Testis (tissue), 3 donors: ENCODE data around the gene AIMP1. TPM values are rescaled to one million over a fixed set of nuclear protein-coding genes. Genes with fewer than 3 reads are reported as not detected.

ENCODE experiments used
- DNase-seq: peaks from one replicate; pipeline ENCODE4 v3.0.0-alpha.2; 2019
- H3K27ac ChIP-seq, 2 donors: fragments of 200-600 bp; sonication (generic); one replicate each; pipeline ENCODE4 v1.5.1; 2019
- H3K27me3 ChIP-seq: fragments of 200-600 bp; sonication (generic); one replicate; pipeline ENCODE4 v1.5.1; 2019
- H3K36me3 ChIP-seq: fragments of 200-600 bp; sonication (generic); one replicate; pipeline ENCODE4 v1.5.1; 2017; ENCODE audit warnings: low read depth; ENCODE audit errors: missing control alignments
- H3K4me1 ChIP-seq: fragments of 200-600 bp; sonication (generic); one replicate; pipeline ENCODE4 v1.5.1; 2019
- H3K4me3 ChIP-seq, 2 donors: fragments of 200-600 bp; sonication (generic); one replicate each; pipeline ENCODE4 v1.5.1; 2017 to 2019
- H3K9me3 ChIP-seq: fragments of 200-600 bp; sonication (generic); one replicate; pipeline ENCODE4 v1.5.1; 2017
- CTCF ChIP-seq, 3 experiments: fragments of 450-650 bp in 2 of 3; fragments of 200-600 bp in 1 of 3; sonication (generic) in 1 of 3; IDR thresholded peaks; one replicate each; pipeline ENCODE4 v1.5.1; 2016 to 2019; ENCODE audit warnings: antibody characterized with exemption in 3 of 3, mild to moderate bottlenecking in 2 of 3, moderate library complexity in 1 of 3
- POLR2A ChIP-seq: fragments of 450-650 bp; IDR thresholded peaks from one replicate; pipeline ENCODE4 v1.6.1; 2017; ENCODE audit warnings: antibody characterized with exemption, mild to moderate bottlenecking, moderate library complexity
- WGBS, 2 donors: methylation state at CpG; one replicate each; pipeline ENCODE4 v1.1.5; 2018; 5-methylcytosine and 5-hydroxymethylcytosine counted together
- intact Hi-C: fragments of 100-400 bp; cut with DNase I; formaldehyde crosslinking; loops from one replicate; pipeline ENCODE4 v1.15.1; 2023; ENCODE audit warnings: low total_unique reads
- polyA plus RNA-seq: library from polyadenylated mRNA; stranded (reverse); fragments of 350-450 nt; fragmentation: Illumina TruSeq; extraction: RNeasy Lipid Tissue Mini Kit (QIAGEN cat#74804); gene quantifications from one replicate; pipeline ENCODE4 v1.2.3, GENCODE V29; 2014; ENCODE audit warnings: low read depth, low replicate concordance; ENCODE audit not compliant: insufficient read depth
- total RNA-seq, 2 donors: library from RNA; depleted of rRNA; stranded (reverse); fragments of >200 nt; gene quantifications; one replicate each; pipeline ENCODE4 v1.2.3, GENCODE V29; 2016

The AIMP1 gene
- total and polyA plus RNA-seq, 3 donors from 2014 or later: 17.7 to 26.3 (median 20.0) TPM

- no peak for DNase-seq
- Histone ChIP-seq H3K36me3 (no peaks in the 10 kb centered on the region), H3K27ac (no peak overlapping the region), H3K4me3 (no peak overlapping the region), H3K4me1 (no peaks in the 10 kb centered on the region), H3K9me3 (no peaks in the 10 kb centered on the region), H3K27me3 (no peaks in the 10 kb centered on the region)
- intact Hi-C loops: no loop called here
- 88 to 90% methylated on average over 2 of the region's 2 CpGs for WGBS, 2 donors
- no peak for TF ChIP-seq POLR2A
- no peak for TF ChIP-seq CTCF (IDR thresholded peaks at IDR 0.05)
These were observed 42.5 kb upstream of the AIMP1 start for GRCh38 chr4:106273831-106274230.

- Histone ChIP-seq H3K36me3 (no peaks in the 10 kb centered on the region), H3K4me3 (no peak overlapping the region), H3K9me3 (no peaks in the 10 kb centered on the region), H3K27ac (no peak overlapping the region), H3K27me3 (no peaks in the 10 kb centered on the region), H3K4me1 (no peaks in the 10 kb centered on the region)
- 72 to 79% methylated on average over 1 of the region's 1 CpG for WGBS, 2 donors
- intact Hi-C loops: no loop called here
- no peak for DNase-seq
- TF ChIP-seq POLR2A: no peak
- TF ChIP-seq CTCF (IDR thresholded peaks at IDR 0.05): no peak
These were observed 39.1 kb upstream of the AIMP1 start for GRCh38 chr4:106277140-106277675.

- Histone ChIP-seq H3K4me3 (no peak overlapping the region), H3K4me1 (no peaks in the 10 kb centered on the region), H3K36me3 (no peaks in the 10 kb centered on the region), H3K27me3 (no peaks in the 10 kb centered on the region), H3K9me3 (no peaks in the 10 kb centered on the region), H3K27ac (no peak overlapping the region)
- DNase-seq: no peak
- 76 to 80% methylated on average over 3 of the region's 3 CpGs for WGBS, 2 donors
- intact Hi-C loops: no loop called here
- TF ChIP-seq POLR2A: no peak
- no peak for TF ChIP-seq CTCF (IDR thresholded peaks at IDR 0.05)
These were observed 32.1 kb upstream of the AIMP1 start for GRCh38 chr4:106284227-106284626.

- Histone ChIP-seq H3K36me3 (no peaks in the 10 kb centered on the region), H3K9me3 (no peaks in the 10 kb centered on the region), H3K27ac (no peak overlapping the region), H3K4me3 (no peak overlapping the region), H3K4me1 (no peaks in the 10 kb centered on the region), H3K27me3 (no peaks in the 10 kb centered on the region)
- TF ChIP-seq POLR2A (no peak), CTCF (IDR thresholded peaks at IDR 0.05) (no peak)
- DNase-seq: no peak
- intact Hi-C loops: no loop called here
- WGBS, 2 donors: 94 to 95% methylated on average over 8 of the region's 8 CpGs
These were observed 29.7 kb upstream of the AIMP1 start for GRCh38 chr4:106286611-106287010.

GRCh38 chr4:106287353-106287969 is 28.9 kb upstream of the AIMP1 start:
- H3K27ac ChIP-seq: no peak overlapping the region

More at GRCh38 chr4:106287353-106287969, 28.9 kb upstream of the AIMP1 start:
- intact Hi-C loops: no loop called here
- Histone ChIP-seq H3K36me3 (no peaks in the 10 kb centered on the region), H3K4me3 (no peak overlapping the region), H3K27me3 (no peaks in the 10 kb centered on the region), H3K9me3 (no peaks in the 10 kb centered on the region), H3K4me1 (no peaks in the 10 kb centered on the region)
- TF ChIP-seq POLR2A (no peak), CTCF (IDR thresholded peaks at IDR 0.05) (no peak)
- DNase-seq: no peak
